RWPE1 (cell line): ENCODE data around the gene RNF44.

Source experiments
- CTCF ChIA-PET: fragments of 350-600 bp; sonication (Branson Sonifier 250); formaldehyde crosslinking; extraction: SDS; loops from one replicate; lab custom pipeline; 2021; lab: Yijun Ruan, JAX
- POLR2A ChIA-PET: fragments of 400-600 bp; formaldehyde crosslinking; extraction: SDS; loops from one replicate; lab custom pipeline; 2020; ENCODE audit warnings: antibody characterized with exemption; ENCODE audit not compliant: low non-redundant PET; lab: Yijun Ruan, JAX
- DNase-seq: peaks from one replicate; pipeline ENCODE4 v3.0.0; 2012; ENCODE audit warnings: low spot score
- H3K27ac ChIP-seq: fragments of 450-650 bp; 2 replicates; pipeline ENCODE4 v1.5.1; 2017
- CTCF ChIP-seq: fragments of 450-650 bp; conservative IDR thresholded peaks from 2 replicates; pipeline ENCODE4 v1.5.1; 2017; ENCODE audit warnings: low read depth, mild to moderate bottlenecking

RNF44 gene

GRCh38 chr5:176542596-176543427 is 5.6 kb upstream of the RNF44 start:
- CTCF ChIA-PET: interaction anchor here (0.6 to 3.8 kb wide), 9 partner anchors 9 to 135 kb away, joined by 3 to 18 read pairs (median 4); partner anchors contain the start of gene CLTB
- peak; percentile 38 for DNase-seq
- POLR2A ChIA-PET: interaction anchor here (1.0 kb wide), 2 partner anchors 12 to 95 kb away, joined by 4 to 5 read pairs; partner anchors contain the start of gene FAF2

DNA sequence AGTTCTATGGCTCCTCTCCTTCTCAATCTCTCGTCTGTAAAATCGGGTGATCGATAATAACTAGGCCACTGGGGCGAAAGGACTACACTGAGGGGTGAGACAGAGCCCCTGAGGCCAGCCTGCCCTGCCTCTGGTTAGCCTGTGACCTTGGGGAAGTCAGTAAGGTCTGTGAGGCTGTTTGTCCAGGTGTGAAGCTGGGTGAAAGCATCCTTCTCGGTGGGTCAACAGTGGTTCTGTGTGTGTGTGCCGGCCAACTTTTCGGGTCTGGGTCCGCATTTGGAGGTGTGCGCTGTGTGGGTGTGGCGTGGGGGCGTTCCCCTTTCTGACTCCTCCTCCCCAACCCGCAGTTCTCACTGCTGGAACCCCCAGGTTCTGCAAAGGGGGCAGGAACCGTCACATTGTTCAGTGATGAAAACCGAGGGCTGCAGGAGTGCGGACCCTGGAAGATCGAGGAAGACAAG is 5.0 kb upstream of the RNF44 start:
- H3K27ac ChIP-seq: peak overlapping the region; percentile 94
- TF ChIP-seq CTCF: no peak
- ChIA-PET CTCF (interaction anchor here (0.6 to 3.8 kb wide), 7 partner anchors 8 to 127 kb away, joined by 3 to 18 read pairs (median 4); partner anchors contain the start of gene CLTB), POLR2A (interaction anchor here (1.2 kb wide), 1 partner anchor 129 kb away, joined by 3 read pairs; no protein-coding TSS in a partner anchor)
- DNase-seq: no peak

More at GRCh38 chr5:176542596-176543427, 5.6 kb upstream of the RNF44 start:
- TF ChIP-seq CTCF: peak; percentile 73
- H3K27ac ChIP-seq: peak overlapping the region; percentile 94

- ChIA-PET POLR2A (interaction anchor here (1.2 kb wide), 1 partner anchor 128 kb away, joined by 3 read pairs; no protein-coding TSS in a partner anchor), CTCF (interaction anchor here (0.6 to 3.8 kb wide), 4 partner anchors 9 to 126 kb away, joined by 3 to 18 read pairs (median 9); partner anchors contain the start of gene CLTB)
- no peak for TF ChIP-seq CTCF
- peak overlapping the region; percentile 94 for H3K27ac ChIP-seq
- DNase-seq: peak; percentile 84
Measured at GRCh38 chr5:176541338-176542134, 4.3 kb upstream of the RNF44 start.

- ChIA-PET CTCF (no interaction called here), POLR2A (interaction anchor here (0.6 to 1.2 kb wide), 2 partner anchors 21 to 128 kb away, joined by 3 to 15 read pairs; no protein-coding TSS in a partner anchor)
- DNase-seq: no peak
- TF ChIP-seq CTCF: no peak
- H3K27ac ChIP-seq: peak overlapping the region; percentile 94
Measured at GRCh38 chr5:176540956-176541337, 3.7 kb upstream of the RNF44 start.

- peak overlapping the region; percentile 94 for H3K27ac ChIP-seq
- POLR2A ChIA-PET: interaction anchor here (0.6 kb wide), 1 partner anchor 21 kb away, joined by 15 read pairs; no protein-coding TSS in a partner anchor
- CTCF ChIA-PET: interaction anchor here (1.2 kb wide), 1 partner anchor 92 kb away, joined by 5 read pairs; the partner anchor contains the start of gene FAF2
- no peak for DNase-seq
- no peak for TF ChIP-seq CTCF
Measured at GRCh38 chr5:176540476-176540899, 3.3 kb upstream of the RNF44 start.
